H9 (cell line): ENCODE measurements around the gene KCNJ16. TPM values are rescaled to one million over a fixed set of nuclear protein-coding genes. Genes with fewer than 3 reads are reported as not detected.

Experiments
- DNase-seq: peaks from one replicate; pipeline ENCODE4 v3.0.0-alpha.2; 2017
- H2AFZ ChIP-seq: one replicate; pipeline ENCODE4 v1.6.1; 2013; ENCODE audit warnings: mild to moderate bottlenecking, low read length, control low read depth, moderate library complexity
- H2AK5ac ChIP-seq: 2 replicates; pipeline ENCODE4 v1.6.1; 2013; ENCODE audit warnings: low read length, control low read depth, mixed read lengths; ENCODE audit not compliant: insufficient read length
- H2BK120ac ChIP-seq: one replicate; pipeline ENCODE4 v1.6.1; 2013; ENCODE audit warnings: low read depth, mild to moderate bottlenecking, low read length, control low read depth, inconsistent platforms; ENCODE audit not compliant: poor library complexity, severe bottlenecking
- H2BK12ac ChIP-seq: 2 replicates; pipeline ENCODE4 v1.6.1; 2013; ENCODE audit warnings: low read length, control low read depth, mixed read lengths, low read depth; ENCODE audit not compliant: insufficient read length
- H2BK15ac ChIP-seq: 2 replicates; pipeline ENCODE4 v1.6.1; 2013; ENCODE audit warnings: low read depth, low read length, control low read depth
- H2BK20ac ChIP-seq: one replicate; pipeline ENCODE4 v1.6.1; 2013; ENCODE audit warnings: low read depth, mild to moderate bottlenecking, low read length, control low read depth, inconsistent platforms; ENCODE audit not compliant: poor library complexity, severe bottlenecking
- H2BK5ac ChIP-seq: 2 replicates; pipeline ENCODE4 v1.6.1; 2013; ENCODE audit warnings: low read length, control low read depth, mixed read lengths; ENCODE audit not compliant: insufficient read length
- H3K14ac ChIP-seq: 2 replicates; pipeline ENCODE4 v1.6.1; 2013; ENCODE audit warnings: low read length, control low read depth; ENCODE audit not compliant: insufficient read depth
- H3K18ac ChIP-seq: 2 replicates; pipeline ENCODE4 v1.6.1; 2013; ENCODE audit warnings: low read depth, mild to moderate bottlenecking, mixed read lengths, low read length, control low read depth; ENCODE audit not compliant: insufficient read length
- H3K23ac ChIP-seq: 2 replicates; pipeline ENCODE4 v1.6.1; 2013; ENCODE audit warnings: low read length, control low read depth, mixed read lengths, low read depth; ENCODE audit not compliant: insufficient read length
- H3K23me2 ChIP-seq: 2 replicates; pipeline ENCODE4 v1.6.1; 2013; ENCODE audit warnings: low read depth, mild to moderate bottlenecking, mixed read lengths, low read length, control low read depth; ENCODE audit not compliant: insufficient read length, poor library complexity, severe bottlenecking
- H3K27ac ChIP-seq: 2 replicates; pipeline ENCODE4 v1.5.1; 2013; ENCODE audit warnings: low read length, control low read depth, mixed read lengths, low read depth; ENCODE audit not compliant: insufficient read length
- H3K27me3 ChIP-seq: 2 replicates; pipeline ENCODE4 v1.6.1; 2013; ENCODE audit warnings: low read length, control low read depth, inconsistent platforms; ENCODE audit not compliant: insufficient read depth
- H3K4ac ChIP-seq: 2 replicates; pipeline ENCODE4 v1.6.1; 2013; ENCODE audit warnings: low read depth, mild to moderate bottlenecking, control low read depth, inconsistent platforms, low read length, moderate library complexity
- H3K4me1 ChIP-seq: 2 replicates; pipeline ENCODE4 v1.6.1; 2013; ENCODE audit warnings: low read length, control low read depth, inconsistent platforms; ENCODE audit not compliant: insufficient read depth
- H3K4me2 ChIP-seq: 2 replicates; pipeline ENCODE4 v1.6.1; 2013; ENCODE audit warnings: low read length, control low read depth, mixed read lengths; ENCODE audit not compliant: insufficient read length, insufficient read depth
- H3K56ac ChIP-seq: 2 replicates; pipeline ENCODE4 v1.6.1; 2013; ENCODE audit warnings: low read depth, mild to moderate bottlenecking, mixed read lengths, low read length, control low read depth; ENCODE audit not compliant: insufficient read length
- H3K79me1 ChIP-seq: 2 replicates; pipeline ENCODE4 v1.6.1; 2013; ENCODE audit warnings: low read depth, mild to moderate bottlenecking, moderate library complexity, low read length, control low read depth, inconsistent platforms; ENCODE audit not compliant: insufficient read depth, poor library complexity, severe bottlenecking
- H3K79me2 ChIP-seq: 2 replicates; pipeline ENCODE4 v1.6.1; 2013; ENCODE audit warnings: low read length, control low read depth, inconsistent platforms; ENCODE audit not compliant: insufficient read depth
- H3K9ac ChIP-seq: 2 replicates; pipeline ENCODE4 v1.6.1; 2013; ENCODE audit warnings: low read length, control low read depth, mixed read lengths; ENCODE audit not compliant: insufficient read length; ENCODE audit errors: extremely low read depth
- H3K9me3 ChIP-seq: one replicate; pipeline ENCODE4 v1.6.1; 2013; ENCODE audit warnings: low read depth, low read length, inconsistent platforms; ENCODE audit not compliant: control insufficient read depth
- H3T11ph ChIP-seq: one replicate; pipeline ENCODE4 v1.6.1; 2013; ENCODE audit warnings: mild to moderate bottlenecking, low read length, control low read depth, inconsistent platforms
- H4K20me1 ChIP-seq: one replicate; pipeline ENCODE4 v1.6.1; 2013; ENCODE audit not compliant: control insufficient read depth, insufficient read length, insufficient read depth
- H4K5ac ChIP-seq: 2 replicates; pipeline ENCODE4 v1.6.1; 2013; ENCODE audit warnings: low read depth, mild to moderate bottlenecking, mixed read lengths, low read length, control low read depth; ENCODE audit not compliant: insufficient read length
- H4K8ac ChIP-seq: replicated peaks from 2 replicates; pipeline ENCODE4 v1.6.1; 2013; ENCODE audit warnings: low read length, control low read depth, mixed read lengths, low read depth; ENCODE audit not compliant: insufficient read length
- H4K91ac ChIP-seq: 2 replicates; pipeline ENCODE4 v1.6.1; 2013; ENCODE audit warnings: low read depth, mild to moderate bottlenecking, moderate library complexity, mixed read lengths, low read length, control low read depth; ENCODE audit not compliant: insufficient read length
- H3K27ac Mint-ChIP-seq, 3 experiments: 2 replicates in 2 of 3; 3 replicates in 1 of 3; pipeline ENCODE4 v1.8.0; 2020 to 2021; ENCODE audit warnings: mixed read lengths in 3 of 3, mild to moderate bottlenecking in 1 of 3, moderate library complexity in 1 of 3
- H3K27me3 Mint-ChIP-seq: 2 replicates; pipeline ENCODE4 v1.8.0; 2021; ENCODE audit warnings: low read depth, mild to moderate bottlenecking, moderate library complexity, mixed read lengths
- H3K36me3 Mint-ChIP-seq, 3 experiments: 2 replicates in 2 of 3; 3 replicates in 1 of 3; pipeline ENCODE4 v1.8.0; 2020 to 2021; ENCODE audit warnings: low read depth in 3 of 3, mixed read lengths in 3 of 3; ENCODE audit not compliant: insufficient read depth in 1 of 3
- H3K4me1 Mint-ChIP-seq, 2 experiments: 2 replicates each; pipeline ENCODE4 v1.8.0; 2020; ENCODE audit warnings: mixed read lengths in 2 of 2
- H3K4me3 Mint-ChIP-seq, 2 experiments: 2 replicates in 1 of 2; 3 replicates in 1 of 2; pipeline ENCODE4 v1.8.0; 2020 to 2021; ENCODE audit warnings: mild to moderate bottlenecking in 2 of 2, mixed read lengths in 2 of 2, moderate library complexity in 1 of 2
- H3K9me3 Mint-ChIP-seq, 2 experiments: 2 replicates in 1 of 2; 3 replicates in 1 of 2; pipeline ENCODE4 v1.8.0; 2020; ENCODE audit warnings: mild to moderate bottlenecking in 2 of 2, mixed read lengths in 2 of 2, moderate library complexity in 1 of 2
- WGBS: extraction: QIAGEN DNeasy Blood & Tissue Kit; methylation state at CpG from one replicate; pipeline ENCODE4 v1.1.7; 2013; ENCODE audit warnings: missing lambda C conversion rate, low lambda C conversion rate, mixed read lengths; ENCODE audit not compliant: insufficient read length; ENCODE audit errors: extremely low coverage; 5-methylcytosine and 5-hydroxymethylcytosine counted together
- total RNA-seq: library from RNA; stranded (reverse); gene quantifications from 2 replicates; pipeline ENCODE4 v1.2.1, GENCODE V29; 2021
- TF ChIP-seq, protein P1 (sequence below): fragments of 200-600 bp; sonication (generic); conservative IDR thresholded peaks from 3 replicates; pipeline ENCODE4 v1.8.0; 2021; ENCODE audit warnings: antibody characterized with exemption, mild to moderate bottlenecking

KCNJ16 gene
- total RNA-seq, 1 experiment from 2014 or later, result not detected

DNA sequence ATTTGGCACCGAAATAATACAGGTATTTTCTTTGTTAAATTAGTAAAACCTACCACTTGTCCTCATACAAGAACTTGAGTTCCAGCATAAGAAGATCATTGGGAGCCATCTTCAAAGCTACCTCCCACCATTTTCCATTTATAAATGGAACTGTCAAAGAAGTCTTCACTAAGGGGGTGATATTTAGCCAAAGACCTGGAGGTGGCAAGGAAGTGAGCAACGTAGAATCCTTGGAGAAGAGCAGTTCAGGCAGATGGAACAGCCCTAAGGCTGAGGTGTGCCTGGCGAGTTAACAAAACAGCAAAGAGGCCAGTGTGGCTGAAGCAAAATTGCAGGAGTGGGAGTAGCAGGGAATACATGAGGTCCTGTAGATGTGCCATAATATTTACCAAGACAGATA is 1.8 kb downstream of the KCNJ16 start:
- no CpG with 5 or more reads among the region's 3 CpGs for WGBS
- peaks cover 2 to 6% of the 10 kb centered on the region in 2 experiments; a peak in 3 of 4 replicates for H3K4me1 Mint-ChIP-seq

More for the DNA sequence above, 1.8 kb downstream of the KCNJ16 start:
- Histone ChIP-seq H3K56ac (no peak overlapping the region), H3K4me1 (no peaks in the 10 kb centered on the region; the same call in 1 of the 2 replicates), H3K9me3 (no peaks in the 10 kb centered on the region), H2AK5ac (no peak overlapping the region), H3K23me2 (no peaks in the 10 kb centered on the region), H4K8ac (no peak overlapping the region), H3K79me2 (no peaks in the 10 kb centered on the region), H4K20me1 (no peaks in the 10 kb centered on the region), H3K18ac (no peak overlapping the region), H3K27ac (no peak overlapping the region), H3K27me3 (no peaks in the 10 kb centered on the region), H3K14ac (no peak overlapping the region), H2BK120ac (no peak overlapping the region), H2AFZ (no peak overlapping the region), H4K5ac (no peak overlapping the region), H3K4me2 (no peak overlapping the region), H4K91ac (no peak overlapping the region), H2BK12ac (no peak overlapping the region), H3K23ac (no peak overlapping the region), H3K79me1 (no peaks in the 10 kb centered on the region), H2BK20ac (no peak overlapping the region), H3K9ac (no peak overlapping the region), H3T11ph (no peak overlapping the region), H2BK5ac (no peak overlapping the region), H2BK15ac (no peak overlapping the region), H3K4ac (no peak overlapping the region)
- H3K27me3 Mint-ChIP-seq, result no peaks in the 10 kb centered on the region
- no peak for DNase-seq
- H3K36me3 Mint-ChIP-seq, result no peaks in the 10 kb centered on the region
- no peak overlapping the region; a peak in 1 of 7 replicates for H3K27ac Mint-ChIP-seq
- no peak overlapping the region for H3K4me3 Mint-ChIP-seq
- H3K9me3 Mint-ChIP-seq, result no peaks in the 10 kb centered on the region; a peak in 1 of 5 replicates
- TF ChIP-seq, protein P1, sequence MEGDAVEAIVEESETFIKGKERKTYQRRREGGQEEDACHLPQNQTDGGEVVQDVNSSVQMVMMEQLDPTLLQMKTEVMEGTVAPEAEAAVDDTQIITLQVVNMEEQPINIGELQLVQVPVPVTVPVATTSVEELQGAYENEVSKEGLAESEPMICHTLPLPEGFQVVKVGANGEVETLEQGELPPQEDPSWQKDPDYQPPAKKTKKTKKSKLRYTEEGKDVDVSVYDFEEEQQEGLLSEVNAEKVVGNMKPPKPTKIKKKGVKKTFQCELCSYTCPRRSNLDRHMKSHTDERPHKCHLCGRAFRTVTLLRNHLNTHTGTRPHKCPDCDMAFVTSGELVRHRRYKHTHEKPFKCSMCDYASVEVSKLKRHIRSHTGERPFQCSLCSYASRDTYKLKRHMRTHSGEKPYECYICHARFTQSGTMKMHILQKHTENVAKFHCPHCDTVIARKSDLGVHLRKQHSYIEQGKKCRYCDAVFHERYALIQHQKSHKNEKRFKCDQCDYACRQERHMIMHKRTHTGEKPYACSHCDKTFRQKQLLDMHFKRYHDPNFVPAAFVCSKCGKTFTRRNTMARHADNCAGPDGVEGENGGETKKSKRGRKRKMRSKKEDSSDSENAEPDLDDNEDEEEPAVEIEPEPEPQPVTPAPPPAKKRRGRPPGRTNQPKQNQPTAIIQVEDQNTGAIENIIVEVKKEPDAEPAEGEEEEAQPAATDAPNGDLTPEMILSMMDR, result no peak
